OCI-LY7 (cell line): ENCODE results near the gene FOXN1.

ENCODE experiments used
- EZH2phosphoT487 ChIP-seq: fragments of 200-600 bp; sonication (generic); IDR thresholded peaks from 2 replicates; pipeline ENCODE4 v1.6.1; 2018; ENCODE audit warnings: low read depth, borderline replicate concordance, mild to moderate bottlenecking, mixed run types, antibody characterized with exemption, low read length, moderate library complexity, mixed read lengths
- TF ChIP-seq, protein P1 (sequence below): fragments of 200-600 bp; sonication (generic); conservative IDR thresholded peaks from 2 replicates; pipeline ENCODE4 v1.5.1; 2014; ENCODE audit warnings: mild to moderate bottlenecking, antibody characterized with exemption, low read length, moderate library complexity, mixed read lengths

DNA sequence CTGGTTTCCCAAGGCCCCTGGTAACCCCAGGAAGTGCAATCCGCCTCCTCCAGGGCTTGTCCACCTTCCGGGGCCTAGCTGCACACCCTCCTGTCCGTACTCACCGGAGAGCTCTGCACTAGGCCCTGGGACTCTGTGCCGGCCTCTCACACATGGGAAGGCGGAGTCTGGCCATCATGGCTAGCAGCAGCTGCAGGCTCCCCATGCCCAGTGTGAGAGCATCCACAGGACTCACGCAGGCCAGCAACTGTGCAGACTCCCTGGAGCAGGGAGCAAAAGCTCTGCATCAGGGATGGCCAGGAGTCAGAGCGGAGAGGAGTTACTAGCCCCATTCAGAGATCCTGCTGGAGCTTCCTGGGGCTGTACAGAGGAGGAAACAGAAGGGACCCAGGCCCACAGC is 20.2 kb downstream of the FOXN1 start:
- TF ChIP-seq, protein P1, sequence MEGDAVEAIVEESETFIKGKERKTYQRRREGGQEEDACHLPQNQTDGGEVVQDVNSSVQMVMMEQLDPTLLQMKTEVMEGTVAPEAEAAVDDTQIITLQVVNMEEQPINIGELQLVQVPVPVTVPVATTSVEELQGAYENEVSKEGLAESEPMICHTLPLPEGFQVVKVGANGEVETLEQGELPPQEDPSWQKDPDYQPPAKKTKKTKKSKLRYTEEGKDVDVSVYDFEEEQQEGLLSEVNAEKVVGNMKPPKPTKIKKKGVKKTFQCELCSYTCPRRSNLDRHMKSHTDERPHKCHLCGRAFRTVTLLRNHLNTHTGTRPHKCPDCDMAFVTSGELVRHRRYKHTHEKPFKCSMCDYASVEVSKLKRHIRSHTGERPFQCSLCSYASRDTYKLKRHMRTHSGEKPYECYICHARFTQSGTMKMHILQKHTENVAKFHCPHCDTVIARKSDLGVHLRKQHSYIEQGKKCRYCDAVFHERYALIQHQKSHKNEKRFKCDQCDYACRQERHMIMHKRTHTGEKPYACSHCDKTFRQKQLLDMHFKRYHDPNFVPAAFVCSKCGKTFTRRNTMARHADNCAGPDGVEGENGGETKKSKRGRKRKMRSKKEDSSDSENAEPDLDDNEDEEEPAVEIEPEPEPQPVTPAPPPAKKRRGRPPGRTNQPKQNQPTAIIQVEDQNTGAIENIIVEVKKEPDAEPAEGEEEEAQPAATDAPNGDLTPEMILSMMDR: no peak
- TF ChIP-seq EZH2phosphoT487: no peak
